GM19324 (cell line): ENCODE measurements around the gene NBEA.
"Not testable (repeated sequence)": the region's sequence is repeated elsewhere in the genome, so short reads cannot be mapped to it uniquely, and the experiment has no call there.

Experiments
- ATAC-seq: cut with Tn5 transposase; IDR thresholded peaks from one replicate; pipeline ENCODE4 v1.9.1; 2021; ENCODE audit warnings: mild to moderate bottlenecking, moderate library complexity; ENCODE audit not compliant: unreplicated experiment, low FRiP score

The NBEA gene

GRCh38 chr13:34944274-34944634 is 2.2 kb downstream of the NBEA start:
- no peak for ATAC-seq

DNA sequence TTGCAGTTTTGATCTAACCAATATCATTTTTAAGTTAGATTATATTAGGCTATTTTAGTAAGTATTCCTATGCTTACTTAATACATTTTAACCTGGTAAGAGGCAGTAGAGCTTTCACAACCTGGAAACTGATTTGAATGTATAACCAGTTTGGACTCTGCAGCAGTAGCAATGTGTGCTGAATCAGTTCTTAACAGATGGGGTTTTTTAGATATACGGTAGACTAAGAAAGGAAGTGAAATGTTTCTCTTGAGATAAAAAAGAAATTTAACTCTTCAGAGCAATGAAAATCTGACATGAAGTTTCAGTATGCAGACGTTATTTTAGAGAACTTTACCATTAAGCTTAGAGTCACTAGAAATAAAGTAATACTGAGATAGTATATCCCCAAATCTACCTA is 2.7 kb downstream of the NBEA start:
- ATAC-seq: no peak

DNA sequence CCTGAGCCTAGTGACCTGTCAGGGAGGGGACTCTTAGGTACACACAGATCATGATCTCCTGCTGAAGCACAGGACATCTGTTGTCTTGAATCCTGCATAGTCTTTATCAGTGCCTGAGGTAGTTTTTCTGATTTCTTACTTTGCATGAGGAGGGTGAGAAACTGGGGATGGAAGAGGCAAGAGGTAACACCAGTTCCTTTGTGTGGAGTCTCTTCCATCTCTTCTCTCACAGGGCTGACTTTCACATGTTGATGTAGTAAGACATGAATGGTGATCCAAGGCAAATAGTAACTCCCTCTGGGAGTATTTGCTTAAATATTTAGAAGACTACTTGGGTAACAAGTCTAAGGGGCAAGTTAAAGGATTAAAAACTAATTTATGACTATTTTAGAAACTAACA is 9.5 kb downstream of the NBEA start:
- no peak for ATAC-seq

DNA sequence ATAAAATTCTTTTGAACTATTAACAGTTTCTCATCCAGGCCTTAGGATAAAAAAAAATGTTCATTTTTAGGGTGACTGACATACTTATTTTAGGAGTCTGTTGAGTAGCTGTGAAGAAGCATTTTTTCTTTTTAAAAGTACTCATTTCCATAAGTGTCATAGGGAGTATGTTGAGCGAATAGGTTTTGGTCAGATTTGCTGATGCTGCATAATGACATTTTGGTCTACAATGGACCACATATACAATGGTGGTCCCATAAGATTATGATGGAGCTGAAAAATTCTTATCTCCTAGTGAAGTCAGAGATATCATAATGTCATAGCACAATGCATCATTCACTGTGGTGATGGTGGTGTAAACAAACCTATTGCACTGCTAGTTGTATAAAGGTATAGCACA is 17.4 kb downstream of the NBEA start:
- no peak for ATAC-seq

GRCh38 chr13:34964558-34964957 is 22.5 kb downstream of the NBEA start:
- no peak for ATAC-seq

DNA sequence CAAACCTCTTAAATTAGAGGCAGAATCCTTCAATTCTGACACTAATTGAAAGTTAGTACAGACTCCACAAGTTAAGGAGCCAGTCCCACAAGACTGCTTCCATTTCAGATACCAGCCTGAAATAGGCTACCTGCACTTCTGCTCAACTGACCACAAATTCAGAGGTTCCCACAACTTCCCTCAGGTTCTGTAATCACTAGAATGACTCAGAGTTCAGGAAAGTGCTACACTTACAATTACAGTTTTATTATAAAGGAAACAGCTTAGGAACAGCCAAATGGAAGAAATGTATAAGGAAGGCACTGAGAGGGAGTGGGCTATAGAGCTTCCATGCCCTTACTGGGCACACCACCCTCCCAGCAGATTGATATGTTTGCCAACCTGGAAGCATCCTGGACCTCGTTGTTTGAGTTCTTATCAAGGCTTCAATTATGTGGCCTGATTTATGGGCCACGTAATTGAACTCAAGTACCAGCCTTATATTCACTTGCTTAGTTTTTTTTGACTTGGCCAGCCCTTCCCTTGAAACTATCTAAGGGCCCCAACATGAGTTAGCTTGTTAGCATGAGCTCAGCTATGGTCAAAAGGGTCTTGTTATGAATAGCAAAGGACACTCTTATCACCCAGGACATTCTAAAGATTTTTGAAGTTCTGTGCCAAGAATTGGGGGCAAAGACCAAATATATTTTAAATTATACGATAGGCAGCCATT is 25.9 kb downstream of the NBEA start:
- no peak for ATAC-seq

GRCh38 chr13:34969539-34969938 is 27.5 kb downstream of the NBEA start:
- not testable (repeated sequence) for ATAC-seq

- ATAC-seq: no peak
Observed at GRCh38 chr13:34970961-34971360, 28.9 kb downstream of the NBEA start.

DNA sequence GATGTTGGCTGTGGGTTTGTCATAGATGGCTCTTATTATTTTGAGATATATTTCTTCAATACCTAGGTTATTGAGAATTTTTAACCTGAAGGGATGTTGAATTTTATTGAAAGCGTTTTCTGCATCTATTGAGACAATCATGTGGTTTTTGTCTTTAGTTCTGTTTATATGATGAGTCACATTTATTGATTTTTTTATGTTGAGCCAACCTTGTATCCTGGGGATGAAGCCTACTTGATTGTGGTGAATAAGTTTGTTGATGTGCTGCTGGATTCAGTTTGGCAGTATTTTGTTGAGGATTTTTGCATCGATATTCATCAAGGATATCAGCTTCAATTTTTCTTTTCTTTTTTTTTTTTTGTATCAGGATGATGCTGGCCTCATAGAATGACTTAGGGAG is 29.4 kb downstream of the NBEA start:
- no peak for ATAC-seq

DNA sequence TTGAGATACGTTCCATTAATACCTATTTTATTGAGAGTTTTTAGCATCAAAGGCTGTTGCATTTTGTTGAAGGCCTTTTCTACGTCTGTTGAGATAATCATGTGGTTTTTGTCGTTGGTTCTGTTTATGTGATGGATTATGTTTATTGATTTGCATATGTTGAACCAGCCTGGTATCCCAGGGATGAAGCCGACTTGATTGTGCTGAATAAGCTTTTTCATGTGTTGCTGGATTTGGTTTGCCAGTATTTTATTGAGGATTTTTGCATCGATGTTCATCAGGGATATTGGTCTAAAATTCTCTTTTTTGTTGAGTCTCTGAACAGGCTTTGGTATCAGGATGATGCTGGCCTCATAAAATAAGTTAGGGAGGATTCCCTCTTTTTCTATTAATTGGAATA is 43.1 kb downstream of the NBEA start:
- not testable (repeated sequence) for ATAC-seq

- ATAC-seq: no peak
Observed at GRCh38 chr13:34988330-34988791, 46.3 kb downstream of the NBEA start.

GRCh38 chr13:34990399-34991214 is 48.5 kb downstream of the NBEA start:
- ATAC-seq: no peak

- no peak for ATAC-seq
Observed at GRCh38 chr13:34993470-34993869, 51.4 kb downstream of the NBEA start.

DNA sequence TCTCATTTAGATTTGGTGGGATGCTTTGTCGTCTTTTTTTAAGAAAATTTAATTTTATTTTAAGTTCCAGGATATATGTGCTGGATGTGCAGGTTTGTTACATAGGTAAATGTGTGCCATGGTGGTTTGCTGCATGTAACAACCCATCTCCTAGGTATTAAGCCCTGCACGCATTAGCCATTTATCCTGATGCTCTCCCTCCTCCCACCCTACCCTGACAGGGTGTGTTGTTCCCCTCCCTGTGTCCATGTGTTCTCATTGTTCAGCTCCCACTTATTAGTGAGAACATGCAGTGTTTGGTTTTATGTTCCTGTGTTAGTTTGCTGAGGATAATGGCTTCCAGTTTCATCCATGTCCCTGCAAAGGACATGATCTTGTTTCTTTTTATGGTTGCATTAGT is 61.7 kb downstream of the NBEA start:
- not testable (repeated sequence) for ATAC-seq

DNA sequence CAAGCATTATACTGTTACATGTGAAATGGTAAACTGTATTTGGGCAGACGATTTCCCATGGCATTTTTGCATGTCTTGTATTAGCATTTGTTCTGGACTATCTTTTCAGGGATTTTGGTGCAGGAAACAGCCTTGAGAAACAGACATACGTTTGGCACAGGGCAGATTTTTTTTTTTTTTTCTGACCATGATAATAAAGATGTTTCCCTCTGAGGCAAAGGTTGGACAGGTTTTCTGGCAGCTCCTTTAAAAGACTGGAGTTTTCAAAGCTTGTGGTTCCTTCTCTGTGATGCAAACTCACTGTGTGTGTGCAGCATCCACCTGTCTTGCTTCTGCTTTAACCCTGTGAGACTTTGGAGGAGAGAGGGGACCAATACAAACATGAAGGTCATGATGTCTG is 63.0 kb downstream of the NBEA start:
- ATAC-seq: no peak

DNA sequence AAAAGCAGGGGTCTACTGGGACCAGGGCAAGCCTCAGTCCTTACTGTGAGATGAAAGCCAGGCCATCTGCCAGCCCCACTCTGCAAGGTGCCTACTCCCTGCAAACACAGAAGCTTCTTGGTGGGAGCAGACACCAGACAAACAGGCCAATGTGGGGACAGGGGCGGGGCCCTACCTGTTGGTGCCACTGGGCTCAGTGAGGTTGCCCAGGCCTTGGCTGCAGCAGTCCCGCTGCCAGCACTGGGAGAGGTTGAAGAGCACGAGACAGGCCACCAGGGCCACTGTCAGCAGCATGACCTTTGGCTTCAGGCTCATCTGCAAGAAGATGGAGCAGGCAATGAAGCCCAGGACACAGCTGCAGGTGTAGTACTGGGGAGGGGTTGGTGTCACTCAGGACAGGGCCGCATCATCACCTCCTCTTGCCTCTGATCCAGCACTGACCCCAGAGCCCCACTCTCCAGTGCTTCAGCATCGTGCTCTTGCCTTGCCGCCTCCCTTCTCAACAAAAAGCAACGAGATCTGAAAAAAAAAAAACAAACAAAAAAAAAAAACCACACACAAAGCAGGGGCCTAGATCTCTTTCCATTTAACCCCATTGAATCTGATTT is 72.6 kb downstream of the NBEA start:
- ATAC-seq: no peak

DNA sequence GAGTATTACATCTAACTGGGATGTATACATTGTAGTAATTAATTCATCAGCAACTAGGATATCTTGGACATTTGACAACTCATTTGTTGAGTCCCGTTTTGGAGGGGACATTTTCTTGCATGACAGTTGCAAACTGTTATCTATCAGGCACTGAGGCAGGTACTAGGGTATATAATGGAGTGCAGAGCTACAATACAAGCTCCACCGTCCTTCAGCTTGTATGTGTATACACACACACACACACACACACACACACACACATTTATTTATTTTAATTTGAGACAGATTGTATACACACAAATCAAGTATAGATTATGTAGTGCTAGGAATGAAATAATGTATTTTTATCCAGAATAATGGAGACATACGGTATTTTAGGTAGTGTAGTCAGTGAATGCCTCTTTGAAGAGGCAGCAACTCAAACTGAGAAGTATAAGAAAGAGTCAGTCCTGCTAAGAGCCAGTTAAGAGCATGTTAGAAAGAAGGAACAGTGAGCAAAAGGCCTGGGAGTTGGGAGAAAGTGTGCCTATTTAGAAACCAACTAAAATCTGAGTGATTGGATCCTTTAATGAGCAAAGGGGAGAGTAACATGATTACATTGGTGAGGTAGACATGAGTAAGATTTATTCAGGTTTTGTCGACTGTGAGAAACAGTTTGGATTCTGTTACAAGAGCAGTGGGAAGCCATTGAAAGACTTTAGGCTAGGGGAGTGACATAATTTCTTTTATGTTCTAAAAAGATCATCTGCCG is 74.5 kb downstream of the NBEA start:
- no peak for ATAC-seq

DNA sequence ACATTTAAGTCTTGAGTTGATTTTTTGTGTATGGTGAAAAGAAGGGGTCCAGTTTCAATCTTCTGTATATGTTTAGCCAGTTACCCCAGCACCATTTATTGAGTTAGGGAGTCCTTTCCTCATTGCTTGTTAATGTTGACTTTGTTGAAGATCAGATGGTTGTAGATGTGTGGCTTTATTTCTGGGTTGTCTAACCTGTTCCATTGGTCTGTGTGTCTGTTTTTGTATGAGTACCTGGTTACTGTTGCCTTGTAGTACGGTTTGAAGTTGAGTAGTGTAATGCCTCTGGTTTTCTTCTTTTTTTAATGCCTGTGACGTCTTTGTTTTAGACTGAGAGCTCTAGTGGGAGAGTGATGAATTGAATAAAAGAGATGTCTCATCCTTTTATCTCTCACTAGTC is 83.2 kb downstream of the NBEA start:
- no peak for ATAC-seq

DNA sequence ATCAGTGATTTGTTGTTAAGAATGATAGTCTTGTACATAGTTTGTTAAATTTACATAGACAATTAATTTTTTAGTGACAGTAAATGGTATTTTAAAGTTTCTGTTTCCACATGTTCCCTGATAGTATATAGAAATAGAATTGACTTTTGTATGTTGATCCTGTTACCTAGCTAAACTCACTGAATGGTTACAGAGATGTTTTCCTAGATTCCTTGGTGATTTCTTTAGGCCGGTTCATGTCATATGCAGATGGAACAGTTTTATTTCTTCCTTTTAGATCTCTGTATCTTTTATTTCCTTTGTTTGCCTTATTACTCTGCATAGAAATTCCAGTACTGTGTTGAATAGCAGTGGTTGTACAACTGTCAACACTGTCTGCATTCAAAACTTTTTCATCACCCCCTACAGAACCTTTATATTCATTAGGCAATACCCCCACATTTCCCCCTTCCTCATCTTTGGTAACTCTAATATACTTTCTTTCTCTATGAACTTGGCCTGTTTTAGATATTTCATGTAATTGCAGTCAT is 86.3 kb downstream of the NBEA start:
- ATAC-seq: no peak

DNA sequence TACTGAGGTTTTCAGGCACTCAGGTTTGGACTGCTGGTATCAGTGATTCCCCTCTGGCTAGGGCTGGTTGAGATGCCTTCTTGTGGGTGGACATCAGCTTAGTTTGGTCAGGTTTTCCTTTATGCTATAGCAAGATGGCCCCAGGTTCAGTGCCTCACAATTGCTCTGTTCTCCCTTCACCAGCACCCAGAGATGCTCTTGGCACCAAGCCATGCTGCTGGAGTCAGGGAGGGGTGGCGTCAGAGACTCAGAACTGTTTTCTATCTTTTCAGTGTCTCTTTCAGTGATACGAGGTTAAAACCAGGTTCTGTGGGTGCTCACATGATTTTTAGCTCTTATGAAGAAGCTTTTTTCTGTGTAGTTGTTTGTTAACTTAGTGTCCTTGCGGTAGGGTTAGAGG is 96.9 kb downstream of the NBEA start:
- no peak for ATAC-seq

- ATAC-seq: no peak
Observed at GRCh38 chr13:35046587-35046986, 104.5 kb downstream of the NBEA start.
